Endothelial cell of umbilical vein (primary cell): ENCODE data around the gene NOB1. TPM values are rescaled to one million over a fixed set of nuclear protein-coding genes. Genes with fewer than 3 reads are reported as not detected.

ENCODE experiments used
- BruUV-seq: library from RNA; stranded (reverse); fragments of 400-500 nt; replicated peaks from 2 replicates; lab custom pipeline; 2021; lab: Mats Ljungman, UMichigan
- CTCF ChIA-PET: fragments of 300-600, 350-600 bp; sonication (Branson Sonifier 250); formaldehyde crosslinking; loops from one replicate; lab custom pipeline; 2021; ENCODE audit warnings: antibody characterized with exemption, inconsistent platforms; lab: Charles Lee
- POLR2A ChIA-PET: fragments of 300-600, 350-600 bp; sonication (Branson Sonifier 250); formaldehyde crosslinking; loops from one replicate; lab custom pipeline; 2021; ENCODE audit warnings: antibody characterized with exemption, inconsistent platforms; lab: Charles Lee
- DNase-seq: peaks from one replicate; pipeline ENCODE4 v3.0.0-alpha.2; 2011; ENCODE audit warnings: low read depth, low spot score
- FAIRE-seq: peaks from 2 replicates; lab custom pipeline; 2011; peaks lifted over from hg19 to GRCh38; lab: Jason Lieb, UNC
- H2AFZ ChIP-seq: 2 replicates; pipeline ENCODE4 v1.6.0; 2012; ENCODE audit warnings: low read depth, low read length, control low read depth, inconsistent platforms
- H3K27ac ChIP-seq: 2 replicates; pipeline ENCODE4 v1.5.1; 2011; ENCODE audit warnings: low read depth, mild to moderate bottlenecking, control low read depth, low read length, moderate library complexity; ENCODE audit not compliant: insufficient read depth
- H3K27me3 ChIP-seq, 2 experiments: 2 replicates each; pipeline versions ENCODE4 v1.6.0 to v1.6.1; 2011; ENCODE audit warnings: low read length in 2 of 2, mixed read lengths in 1 of 2; ENCODE audit not compliant: control insufficient read depth in 2 of 2, insufficient read depth in 2 of 2
- H3K36me3 ChIP-seq, 2 experiments: 2 replicates in 1 of 2; 3 replicates in 1 of 2; pipeline ENCODE4 v1.5.1; 2011; ENCODE audit warnings: low read length in 2 of 2, mild to moderate bottlenecking in 1 of 2, moderate library complexity in 1 of 2; ENCODE audit not compliant: control insufficient read depth in 2 of 2, insufficient read depth in 2 of 2; ENCODE audit errors: extremely low read depth in 1 of 2
- H3K4me1 ChIP-seq: 3 replicates; pipeline ENCODE4 v1.5.1; 2011; ENCODE audit warnings: mild to moderate bottlenecking, low read length; ENCODE audit not compliant: control insufficient read depth, insufficient read depth; ENCODE audit errors: extremely low read depth
- H3K4me2 ChIP-seq: 2 replicates; pipeline ENCODE4 v1.6.1; 2011; ENCODE audit warnings: low read length, control low read depth, mixed read lengths; ENCODE audit not compliant: insufficient read depth
- H3K4me3 ChIP-seq, 3 experiments: fragments of 200-600 bp in 1 of 3; sonication (generic), shearing (Covaris generic) in 1 of 3; replicated peaks in 1 of 3; 2 replicates each; pipeline ENCODE4 v1.5.1; 2011 to 2016; ENCODE audit warnings: control low read depth in 3 of 3, low read length in 3 of 3, mild to moderate bottlenecking in 2 of 3, inconsistent platforms in 1 of 3, low read depth in 1 of 3, moderate library complexity in 1 of 3; ENCODE audit not compliant: insufficient read depth in 1 of 3
- H3K79me2 ChIP-seq: 2 replicates; pipeline ENCODE4 v1.6.0; 2012; ENCODE audit warnings: low read length, inconsistent platforms; ENCODE audit not compliant: control insufficient read depth, insufficient read depth
- H3K9ac ChIP-seq: replicated peaks from 2 replicates; pipeline ENCODE3; 2011; ENCODE audit warnings: low read length, control low read depth; ENCODE audit not compliant: insufficient read depth; ENCODE audit errors: extremely low read depth
- H3K9me1 ChIP-seq: replicated peaks from 3 replicates; pipeline ENCODE4 v1.6.0; 2011; ENCODE audit warnings: mild to moderate bottlenecking, low read length; ENCODE audit not compliant: control insufficient read depth, insufficient read depth; ENCODE audit errors: extremely low read depth
- H3K9me3 ChIP-seq: replicated peaks from 2 replicates; pipeline ENCODE4 v1.5.1; 2012; ENCODE audit warnings: low read length, inconsistent platforms; ENCODE audit not compliant: control insufficient read depth, insufficient read depth
- H4K20me1 ChIP-seq: replicated peaks from 2 replicates; pipeline ENCODE3; 2011; ENCODE audit warnings: mild to moderate bottlenecking, low read length; ENCODE audit not compliant: control insufficient read depth, insufficient read depth; ENCODE audit errors: extremely low read depth
- EZH2 ChIP-seq: IDR thresholded peaks from 2 replicates; pipeline ENCODE4 v1.6.1; 2012; ENCODE audit warnings: borderline replicate concordance, low read depth, mild to moderate bottlenecking, moderate library complexity, low read length, inconsistent platforms; ENCODE audit not compliant: severe bottlenecking
- FOS ChIP-seq: IDR thresholded peaks from 2 replicates; pipeline ENCODE4 v1.6.1; 2011; ENCODE audit warnings: mild to moderate bottlenecking, low read length, moderate library complexity, borderline replicate concordance; ENCODE audit not compliant: insufficient read depth
- GATA2 ChIP-seq: IDR thresholded peaks from 2 replicates; pipeline ENCODE4 v1.7.0; 2011; ENCODE audit warnings: low read depth, mild to moderate bottlenecking, moderate library complexity, mixed read lengths, low read length; ENCODE audit not compliant: insufficient read length, insufficient read depth
- JUN ChIP-seq: IDR thresholded peaks from 2 replicates; pipeline ENCODE4 v1.6.1; 2011; ENCODE audit warnings: borderline replicate concordance, low read depth; ENCODE audit not compliant: insufficient read length, insufficient read depth
- MYC ChIP-seq: IDR thresholded peaks from one replicate; pipeline ENCODE4 v1.6.1; 2011; ENCODE audit warnings: mild to moderate bottlenecking, low read depth, low read length
- POLR2A ChIP-seq: IDR thresholded peaks from 2 replicates; pipeline ENCODE4 v1.6.1; 2012; ENCODE audit warnings: low read depth, mild to moderate bottlenecking, control low read depth, low read length
- POLR2AphosphoS5 ChIP-seq: IDR thresholded peaks from 2 replicates; pipeline ENCODE4 v1.6.1; 2012; ENCODE audit warnings: low read depth, mild to moderate bottlenecking, control low read depth, low read length, moderate library complexity; ENCODE audit not compliant: insufficient read depth
- dilution Hi-C: fragments of 300-500 bp; cut with MboI; formaldehyde crosslinking; loops from one replicate; pipeline ENCODE4 v1.15.0; 2019; ENCODE audit warnings: low sequenced_read_pairs; ENCODE audit not compliant: extremely low pct_ligation_motif_present
- intact Hi-C: fragments of 100-400 bp; cut with micrococcal nuclease; formaldehyde crosslinking; loops from one replicate; pipeline ENCODE4 v1.10.0; 2022
- polyA plus RNA-seq, 4 experiments: library from polyadenylated mRNA; depleted of rRNA in 3 of 4; stranded (reverse) in 3 of 4; unstranded in 1 of 4; fragments of >200 nt; gene quantifications; 2 replicates each; pipeline versions ENCODE4 v1.2.1 to v1.2.3, GENCODE V29; 2011 to 2012; ENCODE audit warnings: missing spikeins in 1 of 4
- total RNA-seq: library from RNA; stranded (reverse); gene quantifications from 2 replicates; pipeline ENCODE4 v1.2.3, GENCODE V29; 2021
- TF ChIP-seq, protein P1 (sequence below): IDR thresholded peaks from 2 replicates; pipeline ENCODE4 v1.6.1; 2011; ENCODE audit not compliant: insufficient read depth, insufficient read length
- TF ChIP-seq, protein P2 (sequence below), 2 donors: IDR thresholded peaks; 1 replicate in 1 of 2; 2 replicates in 1 of 2; pipeline ENCODE4 v1.5.1; 2011; ENCODE audit warnings: low read length in 2 of 2, mild to moderate bottlenecking in 2 of 2, moderate library complexity in 2 of 2, control low read depth in 1 of 2, inconsistent platforms in 1 of 2, low read depth in 1 of 2; ENCODE audit not compliant: insufficient read depth in 1 of 2; ENCODE audit errors: extremely low read depth in 1 of 2

The NOB1 gene
- total and polyA plus RNA-seq, 2 donors (not counting 3 experiments of a cell fraction or from before 2014, with no cell fraction given) = 65.4 to 66.5 TPM

DNA sequence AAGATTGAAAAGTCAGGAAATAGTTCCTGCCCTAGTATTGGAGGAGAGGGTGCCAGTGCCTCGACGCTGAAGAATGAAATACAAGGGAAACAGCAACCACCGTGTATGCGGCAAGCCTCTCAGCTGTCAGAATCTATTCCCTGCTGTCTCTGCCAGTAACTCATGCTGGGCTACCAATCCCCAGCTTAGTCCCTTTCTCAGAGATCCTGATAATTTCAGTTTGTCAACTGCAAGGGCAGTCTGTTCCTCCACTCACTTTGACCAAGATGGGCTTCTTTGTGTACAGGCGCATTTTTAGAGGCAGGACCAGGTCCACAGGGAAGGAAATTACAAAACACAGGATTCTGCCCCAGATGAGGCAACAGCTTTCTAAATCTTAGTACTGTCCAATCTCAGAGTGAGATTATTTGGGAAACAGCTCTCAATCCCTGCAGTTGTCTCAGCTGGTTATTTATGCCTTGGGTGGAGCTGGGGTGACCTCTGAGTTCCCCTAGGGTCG is 29.7 kb downstream of the NOB1 start:
- Histone ChIP-seq H4K20me1 (no peaks in the 10 kb centered on the region), H3K27me3 (no peaks in the 10 kb centered on the region), H3K9ac (peak overlapping the region; percentile 4), H2AFZ (no peak overlapping the region), H3K27ac (peak overlapping the region; percentile 8), H3K4me2 (peak overlapping the region; percentile 93), H3K9me3 (no peaks in the 10 kb centered on the region), H3K79me2 (peaks cover 60% of the 10 kb centered on the region), H3K4me1 (peaks cover 36% of the 10 kb centered on the region), H3K9me1 (no peaks in the 10 kb centered on the region), H3K4me3 (peak overlapping the region; percentile 1 to 55 (median 37)), H3K36me3 (peaks cover 0 to 9% of the 10 kb centered on the region in 2 experiments)
- POLR2A ChIA-PET = no interaction called here
- CTCF ChIA-PET = interaction anchor here (0.6 to 8.5 kb wide), 4 partner anchors 9 to 30 kb away, joined by 3 to 55 read pairs (median 7); partner anchors contain the start of gene NOB1
- dilution Hi-C loops = no loop called here
- FAIRE-seq (peak; percentile 86), DNase-seq (peak; percentile 18)
- BruUV-seq = no TSS peak
- intact Hi-C loops = no loop called here
- TF ChIP-seq EZH2 (no peak), GATA2 (no peak), POLR2A (no peak), POLR2AphosphoS5 (no peak), FOS (no peak), JUN (no peak), MYC (no peak)
- TF ChIP-seq, protein P1, sequence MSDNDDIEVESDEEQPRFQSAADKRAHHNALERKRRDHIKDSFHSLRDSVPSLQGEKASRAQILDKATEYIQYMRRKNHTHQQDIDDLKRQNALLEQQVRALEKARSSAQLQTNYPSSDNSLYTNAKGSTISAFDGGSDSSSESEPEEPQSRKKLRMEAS = no peak
- TF ChIP-seq, protein P2, sequence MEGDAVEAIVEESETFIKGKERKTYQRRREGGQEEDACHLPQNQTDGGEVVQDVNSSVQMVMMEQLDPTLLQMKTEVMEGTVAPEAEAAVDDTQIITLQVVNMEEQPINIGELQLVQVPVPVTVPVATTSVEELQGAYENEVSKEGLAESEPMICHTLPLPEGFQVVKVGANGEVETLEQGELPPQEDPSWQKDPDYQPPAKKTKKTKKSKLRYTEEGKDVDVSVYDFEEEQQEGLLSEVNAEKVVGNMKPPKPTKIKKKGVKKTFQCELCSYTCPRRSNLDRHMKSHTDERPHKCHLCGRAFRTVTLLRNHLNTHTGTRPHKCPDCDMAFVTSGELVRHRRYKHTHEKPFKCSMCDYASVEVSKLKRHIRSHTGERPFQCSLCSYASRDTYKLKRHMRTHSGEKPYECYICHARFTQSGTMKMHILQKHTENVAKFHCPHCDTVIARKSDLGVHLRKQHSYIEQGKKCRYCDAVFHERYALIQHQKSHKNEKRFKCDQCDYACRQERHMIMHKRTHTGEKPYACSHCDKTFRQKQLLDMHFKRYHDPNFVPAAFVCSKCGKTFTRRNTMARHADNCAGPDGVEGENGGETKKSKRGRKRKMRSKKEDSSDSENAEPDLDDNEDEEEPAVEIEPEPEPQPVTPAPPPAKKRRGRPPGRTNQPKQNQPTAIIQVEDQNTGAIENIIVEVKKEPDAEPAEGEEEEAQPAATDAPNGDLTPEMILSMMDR (IDR thresholded peaks at IDR 0.05; ENCODE audit: extremely low read depth in 1 of 2, insufficient read depth in 1 of 2, low read depth in 1 of 2, low read length in 2 of 2) = no peak
